NOMO-1 treated with dmso at 0.1 percent for 144 hours (cell line): Measurements from ENCODE around the gene DHX57.

ENCODE experiments used
- DNase-seq: peaks from one replicate; lab custom pipeline; 2025; ENCODE audit not compliant: unreplicated experiment; lab: John Stamatoyannopoulos, UW

Gene DHX57, protein sequence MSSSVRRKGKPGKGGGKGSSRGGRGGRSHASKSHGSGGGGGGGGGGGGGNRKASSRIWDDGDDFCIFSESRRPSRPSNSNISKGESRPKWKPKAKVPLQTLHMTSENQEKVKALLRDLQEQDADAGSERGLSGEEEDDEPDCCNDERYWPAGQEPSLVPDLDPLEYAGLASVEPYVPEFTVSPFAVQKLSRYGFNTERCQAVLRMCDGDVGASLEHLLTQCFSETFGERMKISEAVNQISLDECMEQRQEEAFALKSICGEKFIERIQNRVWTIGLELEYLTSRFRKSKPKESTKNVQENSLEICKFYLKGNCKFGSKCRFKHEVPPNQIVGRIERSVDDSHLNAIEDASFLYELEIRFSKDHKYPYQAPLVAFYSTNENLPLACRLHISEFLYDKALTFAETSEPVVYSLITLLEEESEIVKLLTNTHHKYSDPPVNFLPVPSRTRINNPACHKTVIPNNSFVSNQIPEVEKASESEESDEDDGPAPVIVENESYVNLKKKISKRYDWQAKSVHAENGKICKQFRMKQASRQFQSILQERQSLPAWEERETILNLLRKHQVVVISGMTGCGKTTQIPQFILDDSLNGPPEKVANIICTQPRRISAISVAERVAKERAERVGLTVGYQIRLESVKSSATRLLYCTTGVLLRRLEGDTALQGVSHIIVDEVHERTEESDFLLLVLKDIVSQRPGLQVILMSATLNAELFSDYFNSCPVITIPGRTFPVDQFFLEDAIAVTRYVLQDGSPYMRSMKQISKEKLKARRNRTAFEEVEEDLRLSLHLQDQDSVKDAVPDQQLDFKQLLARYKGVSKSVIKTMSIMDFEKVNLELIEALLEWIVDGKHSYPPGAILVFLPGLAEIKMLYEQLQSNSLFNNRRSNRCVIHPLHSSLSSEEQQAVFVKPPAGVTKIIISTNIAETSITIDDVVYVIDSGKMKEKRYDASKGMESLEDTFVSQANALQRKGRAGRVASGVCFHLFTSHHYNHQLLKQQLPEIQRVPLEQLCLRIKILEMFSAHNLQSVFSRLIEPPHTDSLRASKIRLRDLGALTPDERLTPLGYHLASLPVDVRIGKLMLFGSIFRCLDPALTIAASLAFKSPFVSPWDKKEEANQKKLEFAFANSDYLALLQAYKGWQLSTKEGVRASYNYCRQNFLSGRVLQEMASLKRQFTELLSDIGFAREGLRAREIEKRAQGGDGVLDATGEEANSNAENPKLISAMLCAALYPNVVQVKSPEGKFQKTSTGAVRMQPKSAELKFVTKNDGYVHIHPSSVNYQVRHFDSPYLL (N-terminal part only)

DNA sequence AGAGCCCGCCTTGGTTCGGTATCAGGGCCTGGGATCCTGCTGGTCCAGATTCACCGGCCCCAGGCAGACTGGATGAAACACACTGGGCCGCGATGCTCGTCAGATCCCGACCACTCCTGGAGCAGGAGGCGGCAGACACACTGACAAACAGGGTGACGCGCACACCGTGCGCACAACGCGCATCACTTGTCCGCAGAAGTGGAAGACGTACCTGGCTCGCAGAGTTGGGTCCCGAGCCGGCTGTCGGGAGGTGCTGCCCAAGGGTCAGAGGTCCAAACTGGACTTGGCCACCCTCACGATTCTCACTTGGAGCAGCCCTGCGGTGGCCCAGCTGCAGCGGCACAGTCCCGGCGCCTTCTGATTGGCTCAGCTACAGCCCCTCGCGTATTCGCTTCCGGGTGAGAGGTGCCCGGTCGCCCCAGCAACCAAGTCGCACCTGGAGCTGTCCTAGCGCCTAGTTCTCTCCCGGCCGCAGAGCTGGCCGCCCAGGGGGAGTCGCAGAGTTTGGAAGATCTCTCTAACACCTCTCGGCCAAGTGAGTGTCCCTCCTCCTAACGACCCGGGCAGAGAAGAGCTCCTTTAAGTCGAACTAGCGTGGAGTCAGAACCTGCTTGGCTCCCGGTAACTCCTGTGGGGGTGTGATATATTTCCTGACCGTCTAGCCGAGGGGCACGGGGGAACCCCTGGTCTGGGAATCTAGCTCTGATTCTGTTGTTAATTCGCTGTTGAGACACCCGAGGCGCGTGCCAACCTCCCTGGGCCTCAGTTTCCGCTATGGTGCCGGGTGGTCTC, at the start of gene DHX57, which contains the start of gene MORN2:
Gene DHX57 (minus strand): TSS at position 359 of the 792 bp plus-strand sequence. CDS start 7,529 bp downstream, outside the sequence.
Gene MORN2 (plus strand): TSS at position 401 of the 792 bp plus-strand sequence.
- DNase-seq: peak; percentile 68

DNA sequence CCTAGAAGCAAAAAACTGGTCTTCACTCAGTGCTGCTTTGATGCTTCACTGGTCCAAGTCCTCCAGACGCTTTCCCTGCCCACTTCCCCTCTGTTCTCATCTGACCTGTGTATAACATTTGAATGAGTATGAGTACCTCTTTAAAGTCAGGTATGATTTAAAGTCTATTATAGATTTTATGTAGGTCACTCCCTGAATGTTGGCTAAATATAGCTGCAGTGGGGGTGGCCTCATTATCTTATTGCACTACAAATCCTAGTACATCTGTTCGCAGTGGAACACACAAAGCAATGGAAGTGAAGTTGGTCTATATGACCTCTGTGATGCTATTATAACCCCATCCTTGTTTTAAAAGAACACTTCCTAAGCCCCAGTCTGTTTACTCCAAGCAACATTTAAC, 47.2 kb upstream of the DHX57 start:
- DNase-seq: no peak

DNA sequence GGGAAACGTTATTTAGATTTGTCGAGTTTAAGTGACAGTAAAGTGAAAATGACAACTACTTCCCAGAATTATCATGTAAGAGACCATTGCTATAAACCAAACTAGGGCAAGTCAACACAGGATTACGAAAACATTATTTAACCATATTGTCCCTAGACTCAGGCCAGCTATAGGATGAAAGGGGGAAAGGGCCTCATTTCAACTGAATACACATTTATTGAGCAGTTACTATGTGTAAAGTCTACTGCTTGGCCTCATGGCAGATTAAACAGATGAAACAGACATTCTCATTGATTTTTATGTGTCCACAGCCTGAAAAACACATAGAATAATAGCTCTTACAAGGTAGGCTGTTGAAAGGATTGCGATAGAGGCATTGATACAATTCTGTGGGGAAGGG, 46.7 kb upstream of the DHX57 start:
- no peak for DNase-seq

DNA sequence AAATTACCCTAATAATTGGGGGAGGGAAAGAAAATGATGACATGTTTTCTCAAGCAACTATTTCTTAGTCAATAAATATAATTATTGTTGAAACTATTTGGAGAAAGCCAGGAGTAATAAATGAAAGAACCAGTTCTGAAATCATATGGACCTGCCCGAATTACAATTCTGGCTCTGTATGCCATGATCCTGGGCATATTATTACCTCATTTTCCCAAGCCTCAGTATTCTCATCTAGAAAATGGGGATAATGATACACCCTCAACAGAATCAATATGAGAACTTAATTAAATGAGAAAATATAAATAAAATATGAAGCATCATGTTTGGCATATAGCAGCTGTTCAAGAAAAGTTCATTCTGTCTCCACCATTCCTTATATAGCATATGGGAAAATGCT, 36.9 kb upstream of the DHX57 start:
- DNase-seq: no peak

DNA sequence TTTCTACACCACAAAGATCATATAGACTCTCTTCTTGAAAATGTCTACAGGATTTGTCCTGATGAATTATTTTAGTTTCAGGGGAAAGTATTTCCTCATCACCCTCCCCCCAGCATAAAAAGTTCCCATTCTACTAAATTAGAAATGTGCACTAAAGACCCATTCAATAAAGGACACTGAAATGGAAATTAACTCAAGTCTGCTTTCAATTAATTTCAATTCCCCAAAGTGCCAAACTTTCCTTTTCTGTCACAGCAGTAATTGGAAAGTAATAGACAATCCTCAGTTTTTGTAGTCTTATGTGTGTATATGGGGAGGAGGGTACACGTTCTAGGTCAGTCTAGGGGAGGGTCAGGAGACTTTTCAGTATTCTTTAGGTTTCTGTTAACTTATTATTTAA, 35.5 kb upstream of the DHX57 start:
- no peak for DNase-seq

DNA sequence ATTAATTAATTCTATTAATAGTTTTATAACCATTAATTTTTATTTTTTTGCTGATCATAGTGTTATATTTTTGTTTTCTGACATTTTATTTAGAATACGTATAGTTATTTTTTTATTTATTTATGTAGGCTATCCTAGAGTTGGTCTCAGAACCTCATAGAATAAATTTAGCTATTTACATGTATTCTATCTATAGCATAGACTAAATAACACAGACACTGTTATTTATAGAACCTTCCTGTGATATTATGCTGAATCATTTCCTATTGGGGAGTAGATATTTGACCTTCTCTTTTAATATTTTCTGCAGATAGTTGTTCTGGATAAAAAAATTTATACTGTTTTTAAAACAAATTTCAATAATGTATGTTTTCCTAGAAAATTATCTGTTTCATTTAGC, 34.1 kb upstream of the DHX57 start:
- DNase-seq: no peak

DNA sequence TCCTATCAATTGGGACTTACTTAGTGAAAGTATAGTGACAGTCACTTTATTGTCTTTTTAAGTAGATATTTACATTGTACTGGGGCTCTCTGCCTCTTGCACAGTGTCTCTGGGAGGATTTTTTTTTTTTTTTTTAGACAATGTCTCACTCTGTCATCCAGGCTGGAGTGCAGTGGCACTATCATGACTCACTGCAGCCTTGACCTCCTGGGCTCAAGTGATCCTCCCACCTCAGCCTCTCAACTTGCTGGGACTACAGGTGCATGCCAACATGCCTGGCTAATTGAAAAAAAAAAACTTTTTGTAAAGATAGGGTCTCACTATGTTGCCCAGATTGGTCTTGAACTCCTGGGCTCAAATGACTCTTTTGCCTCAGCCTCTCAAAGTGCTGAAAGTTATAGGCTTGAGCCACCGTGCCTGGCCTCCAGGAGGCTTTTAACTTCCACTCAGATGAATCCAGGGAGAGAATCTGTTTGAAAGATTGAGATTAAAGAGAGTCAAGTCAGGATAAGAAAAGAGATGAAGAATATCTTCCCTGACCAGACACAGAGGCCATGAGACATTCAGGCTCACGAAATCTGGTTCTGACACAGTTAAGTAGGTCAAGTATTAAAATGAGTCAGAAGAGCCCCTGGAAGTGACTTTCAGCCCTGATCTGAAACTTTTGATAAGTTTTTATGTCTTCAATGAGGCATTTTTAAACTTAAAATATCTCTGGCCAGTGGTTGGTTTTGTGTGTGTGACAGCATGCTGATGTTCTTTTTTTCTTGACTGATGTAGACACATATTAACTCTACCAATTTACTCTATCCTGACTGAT, 32.2 kb upstream of the DHX57 start:
- no peak for DNase-seq

DNA sequence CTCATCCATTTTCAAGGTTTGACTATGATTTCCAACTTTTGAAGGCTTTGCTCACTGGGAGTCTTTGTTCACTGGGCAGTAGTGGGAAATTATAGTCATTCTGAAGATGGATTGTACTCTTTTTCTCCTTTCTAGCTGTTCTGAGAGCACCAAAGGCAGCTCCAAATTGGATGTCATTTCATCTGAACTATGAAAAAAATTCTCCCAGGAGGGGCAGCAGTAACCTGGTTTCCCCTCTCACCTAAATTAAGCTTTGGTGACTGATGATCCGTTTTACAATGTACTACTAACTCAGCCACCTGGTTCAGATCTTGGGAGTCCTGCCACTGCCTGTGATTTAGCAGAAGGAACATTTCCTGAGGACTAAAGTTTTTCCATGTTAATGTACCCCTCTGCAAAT, 31.5 kb upstream of the DHX57 start:
- DNase-seq: no peak

DNA sequence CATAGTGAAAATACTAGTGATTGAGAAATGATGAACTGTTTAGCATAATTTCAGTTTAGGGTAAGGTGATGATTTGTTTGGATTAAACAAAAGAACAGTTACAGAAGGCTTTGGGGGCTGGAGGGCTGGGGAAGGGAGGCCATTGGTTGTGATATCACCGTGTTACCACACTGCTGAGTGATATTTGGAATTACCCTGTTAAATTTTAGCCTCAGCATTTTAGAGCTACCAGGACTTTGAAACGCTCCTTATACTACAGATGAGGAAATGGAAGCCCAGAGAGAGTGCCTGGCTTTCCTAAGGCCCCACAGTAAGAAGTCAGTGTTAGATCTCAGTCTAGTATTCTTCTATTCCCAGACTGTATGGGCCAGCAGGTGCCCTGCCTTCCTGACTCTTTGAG, 29.5 kb upstream of the DHX57 start:
- DNase-seq: no peak

DNA sequence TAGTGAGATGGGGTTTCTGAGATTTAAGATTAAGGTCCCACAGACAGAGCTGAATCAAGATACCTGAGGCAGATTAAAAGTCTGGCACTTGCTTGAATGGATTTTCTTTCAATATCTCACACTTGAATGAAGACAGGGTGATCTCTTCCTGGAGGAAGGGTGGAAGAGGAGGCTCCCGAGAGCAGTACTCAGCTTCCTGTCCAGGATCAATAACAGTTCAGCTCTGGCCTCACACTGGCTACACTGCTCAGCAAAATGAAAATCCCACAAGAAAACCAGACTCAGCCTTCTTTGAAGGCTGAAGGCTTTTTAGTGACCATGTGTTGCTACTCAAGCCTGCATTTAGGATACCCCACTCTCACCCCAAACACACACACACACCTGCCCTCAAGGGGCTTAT, 25.0 kb upstream of the DHX57 start:
- DNase-seq: no peak

DNA sequence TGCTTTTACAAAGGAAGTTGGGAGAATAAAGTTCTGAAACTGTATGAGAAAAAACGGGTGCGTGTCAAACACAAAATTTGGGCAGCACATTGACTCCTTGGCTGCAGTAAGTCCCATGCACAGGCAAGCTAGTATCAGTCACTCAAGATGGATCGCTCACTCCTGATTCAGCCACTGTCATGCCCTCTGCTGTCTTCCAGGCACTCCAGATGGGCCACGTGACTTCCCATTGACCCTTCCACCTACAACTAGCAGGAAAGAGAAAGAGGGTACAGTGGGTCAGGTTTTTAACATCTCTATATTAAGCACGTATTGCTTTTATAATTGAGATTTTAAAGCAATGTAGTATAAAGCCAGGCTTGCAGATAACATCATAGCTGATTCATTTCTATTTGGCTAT, 22.5 kb upstream of the DHX57 start:
- no peak for DNase-seq

DNA sequence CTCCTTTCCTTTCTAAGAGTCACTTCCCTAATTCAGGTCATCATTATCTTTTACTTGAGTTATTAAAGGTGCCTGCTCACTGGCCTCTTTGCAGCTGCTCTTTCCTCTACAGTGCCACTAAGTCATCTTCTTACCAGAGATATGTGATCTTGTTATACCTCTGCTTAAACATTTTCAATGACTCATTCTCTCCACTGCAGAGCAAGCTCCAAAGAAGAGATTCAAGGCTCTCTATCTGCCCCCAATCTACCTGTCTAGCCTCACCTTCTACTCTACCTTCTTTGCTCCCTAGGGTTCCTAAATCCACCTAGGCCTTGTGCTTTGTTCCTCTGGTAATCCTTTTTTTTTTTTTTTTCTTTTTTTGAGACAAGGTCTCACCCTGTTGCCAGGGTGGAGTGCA, 17.1 kb upstream of the DHX57 start:
- DNase-seq: no peak

DNA sequence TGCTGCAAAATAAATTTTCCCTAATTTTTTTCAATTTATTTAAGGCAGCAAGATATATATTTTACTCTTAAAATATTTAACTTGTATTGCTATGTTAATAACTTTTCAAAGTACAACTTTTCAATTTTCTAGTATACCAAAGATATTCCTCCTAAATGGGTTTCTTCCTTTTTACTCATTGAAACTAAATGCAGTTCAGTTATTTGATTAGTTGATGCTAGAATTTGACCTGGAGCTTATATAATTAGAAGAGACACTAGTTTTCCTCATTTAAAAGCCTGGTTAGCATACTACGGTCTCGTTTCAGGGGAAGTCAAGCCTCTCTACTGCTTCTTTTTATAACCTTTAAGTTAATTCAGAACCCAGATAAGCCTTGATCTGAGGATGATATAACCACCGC, 13.8 kb upstream of the DHX57 start, which contains the start of gene ARHGEF33:
Gene ARHGEF33 (plus strand): TSS at position 301 of the 400 bp plus-strand sequence. CDS start 29,573 bp downstream, outside the sequence.
- DNase-seq: no peak

DNA sequence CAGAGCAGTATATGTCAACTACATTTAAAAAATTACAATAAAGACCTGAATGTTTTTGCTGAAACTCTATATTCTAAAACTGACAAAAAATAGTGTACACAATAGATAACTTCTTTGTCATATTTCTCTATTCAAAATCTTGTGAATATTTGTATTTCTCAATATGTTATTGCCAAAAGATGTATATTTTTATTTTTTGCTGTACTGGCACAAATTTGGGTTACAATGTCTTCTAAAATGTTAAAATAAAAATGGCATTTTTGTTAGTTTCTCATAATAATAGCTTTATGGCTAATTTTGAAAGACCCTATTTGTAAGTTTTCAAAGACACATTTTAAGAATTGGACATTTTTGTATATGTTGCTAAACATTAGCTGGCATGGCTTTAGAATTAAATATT, 13.3 kb upstream of the DHX57 start:
- no peak for DNase-seq

DNA sequence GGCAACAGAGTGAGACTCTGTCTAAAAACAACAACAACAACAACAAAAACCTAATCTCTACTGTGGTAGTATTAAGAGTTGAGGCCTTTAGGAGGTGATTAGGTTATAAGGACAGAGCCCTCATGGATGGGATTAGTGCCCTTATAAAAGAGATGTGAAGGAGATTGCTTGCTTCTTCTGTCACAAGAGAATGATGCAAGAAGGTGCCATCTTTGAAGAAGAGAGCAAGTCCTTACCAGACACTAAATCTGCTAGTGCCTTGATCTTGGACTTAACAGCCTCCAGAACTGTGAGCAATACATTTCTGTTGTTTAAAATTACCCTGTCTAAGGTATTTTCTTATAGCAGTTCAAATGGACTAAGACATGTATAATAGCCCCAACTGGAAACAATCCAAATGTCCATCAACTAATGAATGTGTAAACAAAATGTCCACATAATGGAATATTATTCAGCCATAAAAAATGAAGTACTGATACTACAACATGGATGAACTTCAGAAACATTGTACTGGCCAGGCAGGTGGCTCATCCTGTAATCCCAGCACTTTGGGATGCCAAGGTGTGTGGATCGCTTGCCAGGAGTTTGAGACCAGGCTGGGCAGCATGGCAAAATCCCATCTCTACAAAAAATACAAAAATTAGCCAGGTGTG, 12.3 kb upstream of the DHX57 start:
- no peak for DNase-seq

DNA sequence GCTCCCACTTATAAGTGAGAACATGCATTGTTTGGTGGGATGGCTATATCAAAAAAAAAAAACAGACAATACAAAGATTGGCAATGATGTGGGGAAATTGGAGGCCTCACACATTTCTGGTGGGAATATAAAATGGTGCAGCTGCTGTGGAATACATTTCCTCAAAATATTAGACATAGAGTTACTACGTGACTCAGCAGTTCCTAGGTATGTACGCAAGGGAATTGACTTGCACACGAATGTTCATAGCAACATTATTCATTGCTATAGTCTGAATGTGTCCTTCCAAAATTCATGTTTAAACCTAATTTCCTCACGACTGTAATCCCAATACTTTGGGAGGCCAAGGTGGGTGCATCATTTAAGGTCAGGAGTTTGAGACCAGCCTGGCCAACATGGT, 11.6 kb upstream of the DHX57 start:
- DNase-seq: no peak

DNA sequence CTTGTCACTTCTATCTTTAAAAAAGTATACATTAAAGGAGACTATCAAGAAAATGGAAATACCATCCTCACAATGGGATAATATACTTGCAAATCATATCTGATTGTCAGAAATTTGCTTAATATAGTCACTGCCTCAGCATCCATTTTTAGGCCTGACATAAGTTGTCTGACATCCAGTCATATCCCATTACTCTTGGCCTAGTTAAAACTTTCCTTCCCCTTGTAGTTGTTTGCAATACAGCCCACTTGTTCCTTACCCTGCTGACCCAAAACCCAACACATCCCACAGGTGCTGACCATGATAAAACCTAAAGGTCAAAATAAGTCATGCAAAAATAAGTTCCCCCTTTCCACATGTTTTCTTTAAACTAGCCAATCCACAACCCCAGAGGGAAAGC, 10.3 kb upstream of the DHX57 start:
- DNase-seq: no peak

DNA sequence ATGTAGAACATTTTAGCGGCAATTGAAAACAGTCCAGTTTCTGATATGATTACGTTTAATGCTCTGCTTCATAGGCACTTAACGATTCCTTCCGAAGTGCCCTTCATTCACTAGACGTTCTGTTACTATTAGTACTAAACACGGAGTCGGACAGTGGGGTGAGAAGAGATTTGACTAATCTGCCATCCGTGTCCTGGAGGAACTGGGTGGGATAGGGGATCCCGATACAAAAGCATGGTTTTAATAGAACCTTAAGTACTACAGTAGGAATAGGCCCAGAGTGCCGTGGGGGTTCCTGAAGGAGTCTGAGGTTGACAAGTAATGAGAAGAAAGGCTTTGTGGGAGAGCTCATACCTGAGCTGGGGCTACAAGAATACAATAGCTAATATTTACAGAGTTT, 673 bp upstream of the DHX57 start:
- DNase-seq: no peak

DNA sequence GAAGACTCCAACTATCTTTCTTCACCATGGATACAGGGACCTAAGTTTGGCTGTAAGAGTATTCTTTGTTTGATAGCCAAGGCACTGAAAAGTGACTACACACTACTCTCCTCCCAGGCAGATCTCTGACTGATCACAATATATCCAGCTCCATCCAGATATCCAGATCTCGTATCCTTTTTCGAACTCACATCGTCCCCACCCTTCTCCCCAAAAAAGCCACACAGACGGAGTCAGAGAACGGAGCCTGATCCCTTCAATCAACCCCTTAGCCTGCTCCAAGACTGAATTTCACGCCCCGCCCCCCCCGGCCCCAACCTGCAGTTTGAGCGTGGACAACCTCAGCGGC, 533 bp downstream of the DHX57 start:
- DNase-seq: no peak
